Calu3 (cell line): Measurements from ENCODE around the gene ZG16. TPM values are rescaled to one million over a fixed set of nuclear protein-coding genes. Genes with fewer than 3 reads are reported as not detected.

Experiments used
- BruUV-seq: library from RNA; stranded (reverse); fragments of 400-500 nt; replicated peaks from 2 replicates; lab custom pipeline; 2021; lab: Mats Ljungman, UMichigan
- CTCF ChIA-PET: fragments of 300-600 bp; sonication (Branson Sonifier 250); formaldehyde crosslinking; loops from one replicate; lab custom pipeline; 2022; ENCODE audit warnings: antibody characterized with exemption; lab: Charles Lee
- DNase-seq: peaks from one replicate; pipeline ENCODE4 v3.0.0; 2022
- H3K27ac Mint-ChIP-seq: one replicate; pipeline ENCODE4 v1.8.0; 2022; ENCODE audit warnings: mixed read lengths; ENCODE audit not compliant: unreplicated experiment
- H3K27me3 Mint-ChIP-seq: one replicate; pipeline ENCODE4 v1.8.0; 2022; ENCODE audit warnings: mixed read lengths; ENCODE audit not compliant: unreplicated experiment
- H3K36me3 Mint-ChIP-seq: one replicate; pipeline ENCODE4 v1.8.0; 2022; ENCODE audit warnings: mild to moderate bottlenecking, moderate library complexity, mixed read lengths; ENCODE audit not compliant: insufficient read depth, unreplicated experiment
- H3K4me1 Mint-ChIP-seq: one replicate; pipeline ENCODE4 v1.8.0; 2022; ENCODE audit warnings: mild to moderate bottlenecking, low read depth, mixed read lengths; ENCODE audit not compliant: unreplicated experiment
- H3K4me3 Mint-ChIP-seq: one replicate; pipeline ENCODE4 v1.8.0; 2022; ENCODE audit warnings: mild to moderate bottlenecking, low read depth, moderate library complexity, mixed read lengths; ENCODE audit not compliant: unreplicated experiment
- H3K9me3 Mint-ChIP-seq: one replicate; pipeline ENCODE4 v1.8.0; 2022; ENCODE audit warnings: low read depth, mixed read lengths; ENCODE audit not compliant: unreplicated experiment
- CTCF ChIP-seq: fragments of 200-600 bp; IDR thresholded peaks from one replicate; pipeline ENCODE4 v1.8.0; 2022; ENCODE audit warnings: antibody characterized with exemption; ENCODE audit not compliant: unreplicated experiment
- intact Hi-C: fragments of 100-400 bp; cut with micrococcal nuclease; formaldehyde crosslinking; loops from one replicate; pipeline ENCODE4 v1.10.0; 2022; ENCODE audit not compliant: unreplicated experiment
- total RNA-seq: library from RNA; stranded (reverse); gene quantifications from 2 replicates; pipeline ENCODE4 v1.2.3, GENCODE V29; 2022

Gene ZG16
- total RNA-seq, 1 experiment from 2014 or later, result not detected

GRCh38 chr16:29813644-29814562 lies 35.8 kb downstream of the ZG16 start:
- peaks cover 85% of the 10 kb centered on the region for H3K36me3 Mint-ChIP-seq
- H3K4me3 Mint-ChIP-seq, result peak overlapping the region; percentile 96
- peaks cover 33% of the 10 kb centered on the region for H3K4me1 Mint-ChIP-seq
- DNase-seq, result no peak
- peak overlapping the region; percentile 94 for H3K27ac Mint-ChIP-seq
- CTCF ChIA-PET, result no interaction called here
- no peak for TF ChIP-seq CTCF
- intact Hi-C loops, result loop anchor here (10.0 kb wide), 1 partner anchor 109 kb away; no protein-coding TSS in a partner anchor
- peaks cover 39% of the 10 kb centered on the region for H3K27me3 Mint-ChIP-seq
- H3K9me3 Mint-ChIP-seq, result no peaks in the 10 kb centered on the region
- no TSS peak for BruUV-seq

- H3K4me3 Mint-ChIP-seq, result peak overlapping the region; percentile 96
- no peak for DNase-seq
- H3K36me3 Mint-ChIP-seq, result peaks cover 89% of the 10 kb centered on the region
- no peak for TF ChIP-seq CTCF
- no TSS peak for BruUV-seq
- peaks cover 37% of the 10 kb centered on the region for H3K4me1 Mint-ChIP-seq
- intact Hi-C loops, result loop anchor here (10.0 kb wide), 1 partner anchor 110 kb away; no protein-coding TSS in a partner anchor
- peak overlapping the region; percentile 94 for H3K27ac Mint-ChIP-seq
- CTCF ChIA-PET, result interaction anchor here (1.5 kb wide), 1 partner anchor 218 kb away, joined by 3 read pairs; no protein-coding TSS in a partner anchor
- no peaks in the 10 kb centered on the region for H3K9me3 Mint-ChIP-seq
- peaks cover 39% of the 10 kb centered on the region for H3K27me3 Mint-ChIP-seq
Measured at GRCh38 chr16:29814592-29814991, 36.5 kb downstream of the ZG16 start.

GRCh38 chr16:29815032-29815721 lies 37.1 kb downstream of the ZG16 start:
- H3K9me3 Mint-ChIP-seq, result no peaks in the 10 kb centered on the region
- peaks cover 90% of the 10 kb centered on the region for H3K36me3 Mint-ChIP-seq
- DNase-seq, result no peak
- no TSS peak for BruUV-seq
- CTCF ChIA-PET, result interaction anchor here (0.7 to 3.5 kb wide), 9 partner anchors 8 to 217 kb away, joined by 3 to 35 read pairs (median 6); partner anchors contain the start of genes ASPHD1, KIF22, MAZ and SEZ6L2
- H3K27me3 Mint-ChIP-seq, result peaks cover 39% of the 10 kb centered on the region
- peak overlapping the region; percentile 96 for H3K4me3 Mint-ChIP-seq
- TF ChIP-seq CTCF, result no peak
- peak overlapping the region; percentile 94 for H3K27ac Mint-ChIP-seq
- peaks cover 42% of the 10 kb centered on the region for H3K4me1 Mint-ChIP-seq
- intact Hi-C loops, result loop anchor here (10.0 kb wide), 1 partner anchor 110 kb away; no protein-coding TSS in a partner anchor
